GM20431 (cell line): Measurements from ENCODE around the gene PRRG2.

Experiments
- in situ Hi-C: fragments of 300-500 bp; cut with MseI, MboI; formaldehyde crosslinking; loops from one replicate; pipeline ENCODE4 v1.15.0; 2020; ENCODE audit warnings: low sequenced_read_pairs; ENCODE audit not compliant: unreplicated experiment

Gene PRRG2

DNA sequence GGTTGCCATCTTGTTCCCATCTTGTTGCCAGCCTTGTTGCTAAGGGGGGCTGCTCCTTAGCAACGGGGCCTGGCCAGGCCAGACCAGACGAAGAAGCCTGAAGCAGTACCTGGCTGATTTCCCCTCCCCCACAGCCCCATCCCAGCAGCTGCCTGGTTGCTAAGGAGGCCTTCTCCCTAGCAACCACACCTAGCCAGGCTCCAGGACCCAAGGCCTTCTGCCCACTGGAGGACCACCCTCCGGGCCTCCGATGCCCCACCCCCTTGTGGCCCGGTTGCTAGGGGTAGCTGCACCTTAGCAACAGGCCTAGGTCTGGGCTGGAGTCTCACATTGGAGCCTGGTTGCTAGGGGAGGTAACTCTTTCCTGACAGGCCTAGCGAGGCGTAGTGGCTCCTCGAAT, 3.9 kb downstream of the PRRG2 start:
- in situ Hi-C loops: no loop called here

- in situ Hi-C loops: no loop called here
Measured at GRCh38 chr19:49587227-49587626, 6.1 kb downstream of the PRRG2 start.

- in situ Hi-C loops: no loop called here
Measured at GRCh38 chr19:49588365-49589122, 7.4 kb downstream of the PRRG2 start.

GRCh38 chr19:49589502-49589905, 8.4 kb downstream of the PRRG2 start:
- in situ Hi-C loops: no loop called here

GRCh38 chr19:49590071-49590970, 9.2 kb downstream of the PRRG2 start:
- in situ Hi-C loops: no loop called here

DNA sequence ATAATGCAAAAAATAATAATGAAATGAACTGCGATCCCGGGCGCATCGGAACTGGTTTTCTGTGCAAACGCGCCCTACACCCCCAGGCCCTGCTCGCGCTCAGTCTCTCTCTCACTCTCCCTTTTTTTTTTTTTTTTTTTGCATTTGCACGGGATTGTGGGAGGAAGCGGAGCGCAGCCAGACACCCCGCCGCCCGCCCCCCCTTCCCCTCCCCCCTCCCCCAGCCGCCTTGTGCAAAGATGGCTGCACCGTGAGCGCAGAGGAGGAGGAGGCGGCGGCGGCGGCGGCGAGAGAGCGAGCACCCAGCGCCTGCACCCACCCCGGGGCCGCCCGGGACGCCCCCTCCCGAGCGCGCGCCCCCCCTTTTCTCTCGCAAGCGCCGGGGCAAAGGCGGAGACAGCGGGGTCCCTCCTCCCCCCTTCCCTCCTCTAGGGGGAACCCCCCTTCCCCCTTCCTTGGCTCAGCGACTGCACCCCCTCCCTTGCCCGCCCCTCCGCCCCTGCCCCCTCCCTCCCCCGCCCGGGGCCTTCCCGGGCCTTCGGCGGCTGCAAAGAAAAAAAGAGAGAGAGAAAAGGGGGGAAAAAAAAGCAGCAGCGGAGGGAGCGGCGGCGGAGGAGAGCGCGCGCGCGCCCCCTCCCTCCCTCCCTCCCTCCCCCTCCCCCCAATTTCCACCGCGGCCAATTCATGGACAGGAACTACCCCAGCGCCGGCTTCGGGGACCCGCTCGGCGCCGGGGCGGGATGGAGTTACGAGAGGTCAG, 10.0 kb downstream of the PRRG2 start, which contains the start of gene PRR12:
Gene PRR12 (plus strand): TSS at position 212 of the 760 bp plus-strand sequence. CDS start 473 bp downstream, at position 685.
- in situ Hi-C loops: no loop called here

DNA sequence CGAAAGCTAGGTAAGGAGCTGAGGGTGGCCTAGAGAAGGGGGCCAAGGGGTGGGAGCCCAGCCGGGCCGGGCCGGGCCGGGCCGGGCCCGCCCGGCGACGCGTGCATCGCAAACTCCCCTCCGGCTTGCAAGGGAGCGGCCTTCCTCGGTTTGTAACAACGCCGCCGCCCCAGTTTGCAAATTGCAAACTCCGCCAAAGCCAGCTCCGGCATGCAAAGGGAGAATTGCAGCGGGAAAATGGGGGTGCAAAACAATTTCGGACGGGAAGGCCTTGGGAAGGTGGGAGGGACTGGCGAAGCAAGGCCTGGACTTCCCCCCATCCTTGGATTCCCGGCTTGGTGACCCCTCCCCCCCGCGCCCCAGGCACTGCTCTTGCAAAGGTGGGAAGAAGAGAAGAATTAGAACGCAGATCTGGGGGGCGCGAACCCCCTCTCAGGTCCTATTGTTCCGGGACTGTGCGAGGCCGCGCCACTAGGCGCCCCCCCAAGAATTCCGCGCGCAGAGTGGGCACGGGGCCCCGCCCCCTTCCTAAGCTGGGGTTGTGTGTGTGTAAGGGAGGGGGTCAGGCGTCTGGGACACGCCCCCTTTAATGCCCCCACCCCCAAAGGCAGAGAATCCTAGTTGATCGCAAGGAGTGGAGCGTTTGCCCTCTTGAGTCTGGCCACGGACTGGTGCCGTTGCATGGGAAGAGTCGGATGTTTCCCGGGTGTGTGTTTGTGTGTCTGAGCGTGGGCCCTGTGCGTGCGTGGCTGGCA, 10.8 kb downstream of the PRRG2 start:
- in situ Hi-C loops: no loop called here

DNA sequence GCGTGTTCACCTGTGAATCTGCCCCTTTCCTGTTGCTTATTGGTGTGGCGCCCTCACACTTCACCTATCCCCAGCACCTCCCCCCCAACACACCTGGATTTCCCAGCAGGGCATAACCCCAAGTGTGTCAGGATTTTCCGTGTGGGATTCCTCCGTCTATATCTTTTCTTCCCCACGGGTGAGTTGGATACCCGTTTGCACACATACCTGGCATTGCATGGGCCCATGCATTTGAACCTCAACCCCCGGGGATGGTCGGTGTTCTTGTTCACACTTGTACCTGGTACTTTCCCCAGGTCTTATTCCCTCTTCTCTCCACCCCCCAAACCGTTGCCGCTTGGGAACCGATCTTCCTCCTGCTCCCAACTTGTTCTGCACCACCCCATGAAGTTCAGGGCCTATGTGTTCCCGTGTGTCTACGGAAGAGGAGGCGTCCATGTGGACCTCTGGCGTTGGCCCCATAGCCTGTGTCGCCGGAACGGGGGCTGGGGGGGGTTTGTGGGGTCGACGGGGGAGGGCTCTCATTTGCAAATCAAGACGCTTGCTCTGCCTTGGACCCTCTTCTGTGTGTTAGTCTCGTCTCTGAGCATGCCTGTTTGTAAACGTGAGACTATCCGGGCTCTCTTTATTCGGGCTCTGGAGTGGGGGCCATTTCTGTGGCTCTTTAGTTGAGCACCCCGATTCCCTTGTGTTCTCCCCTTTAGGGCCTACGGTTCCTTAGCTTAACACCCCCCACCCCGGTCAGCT, 11.5 kb downstream of the PRRG2 start:
- in situ Hi-C loops: no loop called here

- in situ Hi-C loops: no loop called here
Measured at GRCh38 chr19:49593233-49594113, 12.4 kb downstream of the PRRG2 start.

DNA sequence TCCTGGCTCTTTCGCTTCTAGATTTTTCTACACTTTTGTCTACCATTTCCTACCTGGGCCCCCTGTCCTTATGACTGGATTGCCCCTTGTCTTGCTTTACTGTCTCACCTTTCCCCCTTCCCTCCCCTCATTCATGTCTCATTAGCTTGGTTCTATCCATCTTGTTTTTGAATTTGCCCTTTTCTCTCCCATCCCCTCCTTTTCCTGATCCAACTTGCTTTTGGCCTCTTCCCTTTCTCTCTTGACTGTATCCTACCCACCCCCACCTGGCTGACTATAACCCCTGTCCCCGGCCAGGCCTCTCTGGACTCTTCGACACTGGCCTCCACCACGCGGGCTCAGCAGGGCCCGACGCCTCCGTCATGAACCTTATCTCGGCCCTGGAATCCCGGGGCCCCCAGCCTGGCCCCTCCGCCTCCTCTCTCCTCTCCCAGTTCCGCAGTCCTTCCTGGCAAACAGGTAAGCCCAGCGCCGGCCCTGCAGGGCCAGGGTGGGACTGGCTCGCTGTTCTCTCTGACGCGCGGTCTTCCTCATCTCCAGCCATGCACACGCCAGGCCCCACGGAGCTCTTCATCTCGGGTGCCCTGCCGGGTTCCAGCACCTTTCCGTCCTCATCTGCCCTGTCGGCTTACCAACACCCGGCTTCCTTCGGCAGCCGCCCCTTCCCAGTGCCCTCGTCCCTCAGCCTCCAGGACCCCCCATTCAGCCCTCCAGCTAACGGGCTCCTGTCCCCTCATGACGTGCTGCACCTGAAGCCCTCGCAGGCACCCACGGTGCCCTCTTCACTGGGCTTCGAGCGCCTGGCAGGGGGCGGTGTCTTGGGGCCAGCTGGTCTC, 13.3 kb downstream of the PRRG2 start:
- in situ Hi-C loops: no loop called here

- in situ Hi-C loops: no loop called here
Measured at GRCh38 chr19:49594993-49595818, 14.1 kb downstream of the PRRG2 start.

DNA sequence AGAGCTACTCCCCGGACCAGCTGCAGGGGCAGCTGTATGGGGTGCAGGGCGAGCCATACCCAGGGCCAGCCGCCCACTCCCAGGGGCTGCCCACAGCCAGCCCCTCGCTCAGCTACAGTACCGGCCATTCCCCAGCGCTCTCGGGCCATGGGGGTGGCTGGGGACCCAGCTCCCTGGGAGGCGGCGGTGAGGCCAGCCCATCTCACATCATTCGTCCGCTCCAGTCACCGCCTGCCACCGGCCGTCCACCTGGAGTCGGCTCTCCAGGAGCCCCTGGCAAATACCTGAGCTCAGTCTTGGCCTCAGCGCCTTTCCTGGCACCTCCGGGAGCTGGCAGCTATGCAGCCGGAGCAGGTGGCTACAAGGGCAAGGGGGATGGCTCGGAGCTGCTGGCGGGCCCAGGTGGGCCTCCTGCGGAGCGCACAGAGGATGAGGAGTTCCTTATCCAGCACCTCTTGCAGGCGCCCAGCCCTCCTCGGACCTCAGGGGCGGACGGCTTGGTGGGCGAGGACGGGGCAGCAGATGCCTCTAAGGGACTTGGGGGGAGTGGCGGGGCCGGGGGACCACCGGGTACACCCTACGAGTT, 14.8 kb downstream of the PRRG2 start:
- in situ Hi-C loops: no loop called here

- in situ Hi-C loops: no loop called here
Measured at GRCh38 chr19:49596407-49596806, 15.3 kb downstream of the PRRG2 start.

GRCh38 chr19:49596954-49597702, 16.0 kb downstream of the PRRG2 start:
- in situ Hi-C loops: no loop called here

DNA sequence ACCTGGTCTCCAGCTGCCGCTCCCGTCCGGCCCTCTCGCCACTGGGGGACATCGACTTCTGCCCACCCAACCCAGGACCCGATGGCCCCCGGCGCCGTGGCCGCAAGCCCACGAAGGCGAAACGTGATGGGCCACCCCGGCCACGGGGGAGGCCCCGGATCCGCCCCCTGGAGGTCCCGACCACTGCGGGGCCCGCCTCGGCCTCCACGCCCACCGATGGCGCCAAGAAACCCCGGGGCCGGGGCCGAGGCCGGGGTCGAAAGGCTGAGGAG, 16.5 kb downstream of the PRRG2 start:
- in situ Hi-C loops: no loop called here
